Measurements from ENCODE around the gene PER1. TPM values are rescaled to one million over a fixed set of nuclear protein-coding genes. Genes with fewer than 3 reads are reported as not detected.
A peak's percentile ranks its signal among the peaks of the same experiment; 100 is the strongest.

Gene PER1
- total and polyA plus RNA-seq, 10 of the 15 experiments (the other 5 are each of a cell fraction or from before 2014, with no cell fraction given): 0.02 to 25.1 (median 5.4) TPM

DNA sequence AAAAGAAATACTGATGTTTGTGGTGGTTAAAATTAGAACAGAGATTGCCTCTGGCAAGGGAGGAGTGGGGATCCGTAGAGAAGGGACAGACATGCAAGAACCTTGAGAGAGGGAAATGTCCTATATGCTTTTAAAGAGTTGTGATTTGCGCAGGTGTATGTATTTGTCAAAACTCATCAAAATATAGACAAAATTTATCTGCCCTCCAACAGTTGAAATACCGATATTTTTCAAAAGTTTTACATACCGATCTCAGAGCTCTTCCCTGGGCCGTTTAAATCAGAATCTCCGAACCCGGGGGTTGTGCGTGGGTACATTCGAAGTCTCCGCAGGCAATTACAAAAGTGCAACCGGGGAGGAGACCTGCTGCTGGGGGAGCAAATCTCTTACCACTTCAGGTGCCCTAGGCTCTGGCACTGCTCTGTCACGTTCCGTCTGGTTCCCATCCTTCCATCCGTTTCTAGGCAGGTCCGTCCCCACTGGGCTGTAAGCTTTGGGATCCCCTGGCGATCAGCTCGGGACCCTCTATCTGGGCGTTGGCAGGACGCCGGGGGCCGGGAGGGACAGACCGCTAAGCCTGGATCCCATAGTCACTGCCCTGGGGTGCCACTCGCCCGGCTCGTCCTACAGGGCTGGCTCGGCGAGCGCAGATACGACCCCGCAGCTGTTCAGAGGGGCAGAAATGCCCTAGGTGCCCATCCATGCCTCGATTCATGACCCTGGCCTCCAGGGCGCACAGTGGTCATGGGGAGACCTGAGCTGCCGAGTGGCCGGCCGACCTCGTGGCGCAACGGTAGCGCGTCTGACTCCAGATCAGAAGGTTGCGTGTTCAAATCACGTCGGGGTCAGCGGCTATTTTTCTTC, 33.6 kb upstream of the PER1 start:
- intact Hi-C loops (cut with micrococcal nuclease; ENCODE audit: unreplicated experiment) (loop anchor here (1.0 to 5.0 kb wide), 4 partner anchors 49 to 114 kb away; partner anchors contain the start of genes CTC1 and PFAS), in situ Hi-C loops (cut with MboI) (loop anchor here (5.0 kb wide), 1 partner anchor 36 kb away; no protein-coding TSS in a partner anchor)
- Histone ChIP-seq H3K36me3 (ENCODE audit: control insufficient read depth in 2 of 2, insufficient read depth in 2 of 2, low read length in 1 of 2) (no peaks in the 10 kb centered on the region), H3K9me3 (replicated peaks; ENCODE audit: control insufficient read depth, insufficient read depth, low read length) (no peaks in the 10 kb centered on the region), H3K27ac (ENCODE audit: control insufficient read depth, insufficient read depth) (peak overlapping the region; percentile 93), H2AFZ (ENCODE audit: control insufficient read depth, low read depth, low read length) (peak overlapping the region; percentile 93), H3K4me2 (ENCODE audit: control insufficient read depth, insufficient read depth) (peak overlapping the region; percentile 63), H3K4me3 (peak overlapping the region; percentile 73), H3K27me3 (replicated peaks in 1 of 2; ENCODE audit: control insufficient read depth in 2 of 2, insufficient read depth in 2 of 2, low read length in 1 of 2) (no peaks in the 10 kb centered on the region), H3K79me2 (ENCODE audit: control insufficient read depth, insufficient read depth, low read length) (peaks cover 18% of the 10 kb centered on the region), H3K9ac (ENCODE audit: control insufficient read depth, insufficient read depth, low read length) (peak overlapping the region; percentile 95), H4K20me1 (ENCODE audit: control insufficient read depth, insufficient read depth) (no peaks in the 10 kb centered on the region), H3K4me1 (ENCODE audit: control insufficient read depth, insufficient read depth, low read length) (peaks cover 5% of the 10 kb centered on the region)
- no peak for DNase-seq (ENCODE audit: low read depth, low spot score)
- FAIRE-seq: peak; percentile 80
- POLR2A ChIA-PET: interaction anchor here (0.8 to 8.1 kb wide), 11 partner anchors 9 to 63 kb away, joined by 3 to 146 read pairs (median 8); partner anchors contain the start of genes AURKB, CTC1, HES7 and PER1
- CTCF ChIA-PET: interaction anchor here (0.7 to 6.2 kb wide), 5 partner anchors 24 to 92 kb away, joined by 3 to 53 read pairs (median 6); partner anchors contain the start of genes ALOXE3 and AURKB
- peak; percentile 16 for ATAC-seq
- WGBS (ENCODE audit: insufficient coverage, insufficient replicate concordance, low lambda C conversion rate, missing lambda C conversion rate): 1% methylated on average over 44 of the region's 44 CpGs
- RAD21 ChIA-PET (ENCODE audit: unreplicated experiment): interaction anchor here (0.5 to 8.1 kb wide), 10 partner anchors 9 to 109 kb away, joined by 3 to 117 read pairs (median 6); partner anchors contain the start of genes SLC25A35 and TMEM107
- SMC1A ChIA-PET (ENCODE audit: uncharacterized antibody, unreplicated experiment): interaction anchor here (0.9 to 4.1 kb wide), 8 partner anchors 9 to 67 kb away, joined by 3 to 40 read pairs (median 4); partner anchors contain the start of genes ALOXE3 and HES7
- no TSS peak for BruUV-seq (replicated peaks)
- TF ChIP-seq TARDBP (IDR thresholded peaks at IDR 0.05; ENCODE audit: borderline replicate concordance) (peak; percentile 99), MYC (IDR thresholded peaks at IDR 0.05; ENCODE audit: insufficient read depth, insufficient read length, insufficient replicate concordance, low read length, severe bottlenecking) (no peak), NR2C1 (IDR thresholded peaks at IDR 0.05) (no peak), BRCA1 (IDR thresholded peaks at IDR 0.05; ENCODE audit: low read depth, low read length) (no peak), CEBPB (IDR thresholded peaks at IDR 0.05; ENCODE audit: borderline replicate concordance in 1 of 2, low read depth in 2 of 2, low read length in 2 of 2) (no peak), GABPA (IDR thresholded peaks at IDR 0.05; ENCODE audit: low read depth) (no peak), TBL1XR1 (IDR thresholded peaks at IDR 0.05; ENCODE audit: low read depth, low read length) (no peak; the same call in 1 of the 2 replicates), NFXL1 (IDR thresholded peaks at IDR 0.05; ENCODE audit: borderline replicate concordance) (no peak), ZNF274 (IDR thresholded peaks at IDR 0.05; ENCODE audit: insufficient read depth, insufficient read length) (no peak), NFYB (IDR thresholded peaks at IDR 0.05; ENCODE audit: insufficient read depth, low read depth, low read length) (no peak), BACH1 (IDR thresholded peaks at IDR 0.05; ENCODE audit: borderline replicate concordance) (no peak), SMC3 (IDR thresholded peaks at IDR 0.05; ENCODE audit: borderline replicate concordance, low read length) (peak; percentile 3; the same call in 1 of the 2 replicates), ZNF217 (IDR thresholded peaks at IDR 0.05) (no peak; the same call in 1 of the 2 replicates)
- TF ChIP-seq, protein P1, sequence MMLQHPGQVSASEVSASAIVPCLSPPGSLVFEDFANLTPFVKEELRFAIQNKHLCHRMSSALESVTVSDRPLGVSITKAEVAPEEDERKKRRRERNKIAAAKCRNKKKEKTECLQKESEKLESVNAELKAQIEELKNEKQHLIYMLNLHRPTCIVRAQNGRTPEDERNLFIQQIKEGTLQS (IDR thresholded peaks at IDR 0.05; ENCODE audit: borderline replicate concordance, extremely low read depth, low read depth, low read length): no peak
- TF ChIP-seq, protein P2, sequence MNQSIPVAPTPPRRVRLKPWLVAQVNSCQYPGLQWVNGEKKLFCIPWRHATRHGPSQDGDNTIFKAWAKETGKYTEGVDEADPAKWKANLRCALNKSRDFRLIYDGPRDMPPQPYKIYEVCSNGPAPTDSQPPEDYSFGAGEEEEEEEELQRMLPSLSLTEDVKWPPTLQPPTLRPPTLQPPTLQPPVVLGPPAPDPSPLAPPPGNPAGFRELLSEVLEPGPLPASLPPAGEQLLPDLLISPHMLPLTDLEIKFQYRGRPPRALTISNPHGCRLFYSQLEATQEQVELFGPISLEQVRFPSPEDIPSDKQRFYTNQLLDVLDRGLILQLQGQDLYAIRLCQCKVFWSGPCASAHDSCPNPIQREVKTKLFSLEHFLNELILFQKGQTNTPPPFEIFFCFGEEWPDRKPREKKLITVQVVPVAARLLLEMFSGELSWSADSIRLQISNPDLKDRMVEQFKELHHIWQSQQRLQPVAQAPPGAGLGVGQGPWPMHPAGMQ (IDR thresholded peaks at IDR 0.05; ENCODE audit: borderline replicate concordance): no peak
